Endothelial cell of umbilical vein (primary cell): ENCODE results near the gene TRIM34. TPM values are rescaled to one million over a fixed set of nuclear protein-coding genes. Genes with fewer than 3 reads are reported as not detected.
"Not testable (repeated sequence)": the region's sequence is repeated elsewhere in the genome, so short reads cannot be mapped to it uniquely, and the experiment has no call there.

Experiments
- BruUV-seq: library from RNA; stranded (reverse); fragments of 400-500 nt; replicated peaks from 2 replicates; lab custom pipeline; 2021; lab: Mats Ljungman, UMichigan
- CTCF ChIA-PET: fragments of 300-600, 350-600 bp; sonication (Branson Sonifier 250); formaldehyde crosslinking; loops from one replicate; lab custom pipeline; 2021; ENCODE audit warnings: antibody characterized with exemption, inconsistent platforms; lab: Charles Lee
- POLR2A ChIA-PET: fragments of 300-600, 350-600 bp; sonication (Branson Sonifier 250); formaldehyde crosslinking; loops from one replicate; lab custom pipeline; 2021; ENCODE audit warnings: antibody characterized with exemption, inconsistent platforms; lab: Charles Lee
- DNase-seq: peaks from one replicate; pipeline ENCODE4 v3.0.0-alpha.2; 2011; ENCODE audit warnings: low read depth, low spot score
- FAIRE-seq: peaks from 2 replicates; lab custom pipeline; 2011; peaks lifted over from hg19 to GRCh38; lab: Jason Lieb, UNC
- H2AFZ ChIP-seq: 2 replicates; pipeline ENCODE4 v1.6.0; 2012; ENCODE audit warnings: low read depth, low read length, control low read depth, inconsistent platforms
- H3K27ac ChIP-seq: 2 replicates; pipeline ENCODE4 v1.5.1; 2011; ENCODE audit warnings: low read depth, mild to moderate bottlenecking, control low read depth, low read length, moderate library complexity; ENCODE audit not compliant: insufficient read depth
- H3K27me3 ChIP-seq, 2 experiments: 2 replicates each; pipeline versions ENCODE4 v1.6.0 to v1.6.1; 2011; ENCODE audit warnings: low read length in 2 of 2, mixed read lengths in 1 of 2; ENCODE audit not compliant: control insufficient read depth in 2 of 2, insufficient read depth in 2 of 2
- H3K36me3 ChIP-seq, 2 experiments: 2 replicates in 1 of 2; 3 replicates in 1 of 2; pipeline ENCODE4 v1.5.1; 2011; ENCODE audit warnings: low read length in 2 of 2, mild to moderate bottlenecking in 1 of 2, moderate library complexity in 1 of 2; ENCODE audit not compliant: control insufficient read depth in 2 of 2, insufficient read depth in 2 of 2; ENCODE audit errors: extremely low read depth in 1 of 2
- H3K4me1 ChIP-seq: 3 replicates; pipeline ENCODE4 v1.5.1; 2011; ENCODE audit warnings: mild to moderate bottlenecking, low read length; ENCODE audit not compliant: control insufficient read depth, insufficient read depth; ENCODE audit errors: extremely low read depth
- H3K4me2 ChIP-seq: 2 replicates; pipeline ENCODE4 v1.6.1; 2011; ENCODE audit warnings: low read length, control low read depth, mixed read lengths; ENCODE audit not compliant: insufficient read depth
- H3K4me3 ChIP-seq, 3 experiments: fragments of 200-600 bp in 1 of 3; sonication (generic), shearing (Covaris generic) in 1 of 3; replicated peaks in 1 of 3; 2 replicates each; pipeline ENCODE4 v1.5.1; 2011 to 2016; ENCODE audit warnings: control low read depth in 3 of 3, low read length in 3 of 3, mild to moderate bottlenecking in 2 of 3, inconsistent platforms in 1 of 3, low read depth in 1 of 3, moderate library complexity in 1 of 3; ENCODE audit not compliant: insufficient read depth in 1 of 3
- H3K79me2 ChIP-seq: 2 replicates; pipeline ENCODE4 v1.6.0; 2012; ENCODE audit warnings: low read length, inconsistent platforms; ENCODE audit not compliant: control insufficient read depth, insufficient read depth
- H3K9ac ChIP-seq: replicated peaks from 2 replicates; pipeline ENCODE3; 2011; ENCODE audit warnings: low read length, control low read depth; ENCODE audit not compliant: insufficient read depth; ENCODE audit errors: extremely low read depth
- H3K9me1 ChIP-seq: replicated peaks from 3 replicates; pipeline ENCODE4 v1.6.0; 2011; ENCODE audit warnings: mild to moderate bottlenecking, low read length; ENCODE audit not compliant: control insufficient read depth, insufficient read depth; ENCODE audit errors: extremely low read depth
- H3K9me3 ChIP-seq: replicated peaks from 2 replicates; pipeline ENCODE4 v1.5.1; 2012; ENCODE audit warnings: low read length, inconsistent platforms; ENCODE audit not compliant: control insufficient read depth, insufficient read depth
- H4K20me1 ChIP-seq: replicated peaks from 2 replicates; pipeline ENCODE3; 2011; ENCODE audit warnings: mild to moderate bottlenecking, low read length; ENCODE audit not compliant: control insufficient read depth, insufficient read depth; ENCODE audit errors: extremely low read depth
- FOS ChIP-seq: IDR thresholded peaks from 2 replicates; pipeline ENCODE4 v1.6.1; 2011; ENCODE audit warnings: mild to moderate bottlenecking, low read length, moderate library complexity, borderline replicate concordance; ENCODE audit not compliant: insufficient read depth
- dilution Hi-C: fragments of 300-500 bp; cut with MboI; formaldehyde crosslinking; loops from one replicate; pipeline ENCODE4 v1.15.0; 2019; ENCODE audit warnings: low sequenced_read_pairs; ENCODE audit not compliant: extremely low pct_ligation_motif_present
- intact Hi-C: fragments of 100-400 bp; cut with micrococcal nuclease; formaldehyde crosslinking; loops from one replicate; pipeline ENCODE4 v1.10.0; 2022
- polyA plus RNA-seq, 4 experiments: library from polyadenylated mRNA; depleted of rRNA in 3 of 4; stranded (reverse) in 3 of 4; unstranded in 1 of 4; fragments of >200 nt; gene quantifications; 2 replicates each; pipeline versions ENCODE4 v1.2.1 to v1.2.3, GENCODE V29; 2011 to 2012; ENCODE audit warnings: missing spikeins in 1 of 4
- total RNA-seq: library from RNA; stranded (reverse); gene quantifications from 2 replicates; pipeline ENCODE4 v1.2.3, GENCODE V29; 2021
- TF ChIP-seq, protein P1 (sequence below): IDR thresholded peaks from 2 replicates; pipeline ENCODE4 v1.6.1; 2011; ENCODE audit not compliant: insufficient read depth, insufficient read length

TRIM34 gene
- total and polyA plus RNA-seq, 2 donors (not counting 3 experiments of a cell fraction or from before 2014, with no cell fraction given): 6.7 to 14.6 TPM

GRCh38 chr11:5690736-5691135 is 65.9 kb downstream of the TRIM34 start:
- peak overlapping the region; percentile 34 to 97 (median 95) for H3K4me3 ChIP-seq
- no peaks in the 10 kb centered on the region for H3K9me3 ChIP-seq
- DNase-seq: peak; percentile 72
- BruUV-seq: no TSS peak
- peak overlapping the region; percentile 79 for H2AFZ ChIP-seq
- H4K20me1 ChIP-seq: no peaks in the 10 kb centered on the region
- peaks cover 15% of the 10 kb centered on the region for H3K79me2 ChIP-seq
- no peaks in the 10 kb centered on the region for H3K9me1 ChIP-seq
- peak; percentile 56 for FAIRE-seq
- ChIA-PET CTCF (interaction anchor here (1.0 to 2.4 kb wide), 5 partner anchors 9 to 215 kb away, joined by 3 to 13 read pairs (median 6); no protein-coding TSS in a partner anchor), POLR2A (no interaction called here)
- no peaks in the 10 kb centered on the region for H3K36me3 ChIP-seq
- peak overlapping the region; percentile 98 for H3K9ac ChIP-seq
- no peak for TF ChIP-seq FOS
- TF ChIP-seq, protein P1, sequence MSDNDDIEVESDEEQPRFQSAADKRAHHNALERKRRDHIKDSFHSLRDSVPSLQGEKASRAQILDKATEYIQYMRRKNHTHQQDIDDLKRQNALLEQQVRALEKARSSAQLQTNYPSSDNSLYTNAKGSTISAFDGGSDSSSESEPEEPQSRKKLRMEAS: no peak
- peak overlapping the region; percentile 98 for H3K27ac ChIP-seq
- intact Hi-C loops: no loop called here
- peaks cover 28% of the 10 kb centered on the region for H3K4me1 ChIP-seq
- dilution Hi-C loops: no loop called here
- no peaks in the 10 kb centered on the region for H3K27me3 ChIP-seq
- peak overlapping the region; percentile 97 for H3K4me2 ChIP-seq

GRCh38 chr11:5691238-5691963 is 66.6 kb downstream of the TRIM34 start:
- H3K9me1 ChIP-seq, H3K9me3 ChIP-seq, H3K27me3 ChIP-seq, intact Hi-C loops, POLR2A ChIA-PET, H3K36me3 ChIP-seq, FAIRE-seq, H4K20me1 ChIP-seq, dilution Hi-C loops, BruUV-seq: not testable (repeated sequence)
- Histone ChIP-seq H3K79me2 (peaks cover 15% of the 10 kb centered on the region), H2AFZ (peak overlapping the region; percentile 79), H3K4me3 (peak overlapping the region; percentile 34 to 97 (median 95)), H3K4me2 (peak overlapping the region; percentile 97), H3K27ac (peak overlapping the region; percentile 98), H3K4me1 (peaks cover 28% of the 10 kb centered on the region), H3K9ac (peak overlapping the region; percentile 98)
- CTCF ChIA-PET: interaction anchor here (1.0 to 2.4 kb wide), 3 partner anchors 10 to 215 kb away, joined by 3 to 13 read pairs (median 8); no protein-coding TSS in a partner anchor
- peak; percentile 8 for DNase-seq
